Activated CD8-positive, alpha-beta memory T cell treated with anti-CD3 and anti-CD28 coated beads, Interleukin-2, amount 50 U/mL, for 48 hours (primary cell): ENCODE data around the gene STRC.
"Not testable (repeated sequence)": the region's sequence is repeated elsewhere in the genome, so short reads cannot be mapped to it uniquely, and the experiment has no call there.

Source experiments
- DNase-seq: peaks from one replicate; pipeline ENCODE4 v3.0.0-alpha.2; 2020

The STRC gene

DNA sequence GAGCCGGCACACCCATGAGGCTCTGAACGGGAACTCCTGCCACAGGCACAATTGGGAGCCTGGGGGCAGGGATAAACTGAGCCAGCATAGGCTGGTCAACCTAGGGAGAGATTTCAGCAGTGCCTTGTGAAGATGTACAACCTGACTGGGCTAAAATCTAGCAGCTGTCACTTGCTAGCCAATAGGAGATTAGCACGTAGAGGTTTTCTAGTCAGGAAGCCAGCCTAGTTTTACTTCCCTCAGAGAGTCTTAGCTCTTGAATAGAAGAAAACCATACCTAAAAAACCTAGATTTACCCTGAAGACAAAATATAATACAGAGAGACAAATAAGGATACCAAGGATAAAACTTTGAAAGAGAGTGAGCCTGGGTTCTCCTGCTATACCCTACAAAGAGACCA, 55.8 kb downstream of the STRC start:
- not testable (repeated sequence) for DNase-seq

DNA sequence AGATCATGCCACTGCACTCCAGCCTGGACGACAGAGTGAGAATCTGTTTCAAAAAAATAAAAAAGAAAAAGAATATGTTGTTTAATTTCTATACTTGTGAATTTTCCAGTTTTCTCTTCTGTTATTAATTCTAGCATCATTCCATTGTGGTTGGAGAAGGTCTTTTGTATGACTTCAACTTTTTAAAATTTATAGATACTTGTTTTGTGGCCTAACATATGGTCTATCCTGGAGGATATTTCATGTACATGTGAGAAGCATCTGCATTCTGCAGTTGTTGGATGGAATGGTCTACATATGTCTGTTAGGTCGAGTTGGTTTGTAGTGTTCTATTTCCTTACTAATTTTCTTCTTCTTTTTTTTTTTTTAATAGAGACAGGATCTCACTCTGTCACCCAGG, 65.6 kb downstream of the STRC start:
- no peak for DNase-seq

DNA sequence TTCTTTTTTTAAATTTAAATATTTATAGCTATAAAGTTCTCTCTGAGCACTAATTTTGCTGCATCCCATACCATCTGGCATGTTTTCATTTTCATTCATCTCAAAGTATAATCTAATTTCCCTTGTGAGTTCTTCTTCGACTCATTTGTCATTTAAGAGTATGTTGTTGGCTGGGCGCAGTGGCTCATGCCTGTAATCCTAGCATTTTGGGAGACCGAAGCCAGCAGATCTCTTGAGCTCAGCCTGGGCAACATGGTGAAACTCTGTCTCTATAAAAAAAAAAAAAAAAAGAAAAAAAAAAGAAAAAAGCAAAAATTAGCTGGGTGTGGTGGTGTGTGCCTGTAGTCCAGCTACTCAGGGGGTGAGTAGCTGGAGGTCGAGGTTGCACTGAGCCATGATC, 66.3 kb downstream of the STRC start:
- no peak for DNase-seq

DNA sequence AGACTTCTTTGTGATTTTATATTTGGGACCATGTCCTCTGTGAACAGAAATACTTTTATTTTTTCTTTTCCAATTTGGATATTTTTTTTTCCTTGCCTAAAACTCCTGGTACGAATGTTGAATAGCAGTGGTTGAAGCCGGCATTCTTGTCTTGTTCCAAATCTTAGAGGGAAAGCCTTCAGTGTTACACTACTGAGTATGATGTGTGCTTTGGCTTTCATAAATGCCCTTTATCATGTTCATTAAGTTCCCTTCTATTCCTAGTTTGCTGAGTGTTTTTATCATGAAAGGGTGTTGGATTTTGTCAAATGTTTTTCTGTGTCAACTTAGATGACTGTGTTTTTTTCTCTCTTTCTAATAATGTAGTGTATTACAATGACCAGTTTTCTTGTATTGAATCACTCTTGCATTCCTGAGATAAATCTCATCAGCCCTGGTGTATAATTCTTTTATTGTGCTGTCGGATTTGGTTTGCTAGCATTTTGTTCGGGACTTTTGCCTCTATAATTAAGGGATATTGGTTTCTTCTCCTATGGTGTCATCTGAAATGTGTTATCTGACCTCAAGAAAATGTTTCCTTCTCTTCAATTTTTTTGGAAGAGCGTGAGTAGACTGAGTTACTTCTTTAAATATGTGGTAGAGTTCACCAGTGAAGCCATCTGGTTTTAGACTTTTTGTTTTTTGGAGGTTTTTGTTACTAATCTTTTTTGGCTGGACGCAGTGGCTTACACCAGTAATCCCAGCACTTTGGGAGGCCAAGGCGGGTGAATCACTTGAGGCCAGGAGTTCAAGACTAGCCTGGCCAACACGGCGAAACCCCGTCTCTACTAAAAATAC, 67.9 kb downstream of the STRC start:
- DNase-seq, result no peak
